ENCODE results near the gene SYNDIG1. TPM values are rescaled to one million over a fixed set of nuclear protein-coding genes. Genes with fewer than 3 reads are reported as not detected.

The SYNDIG1 gene
- total RNA-seq, 2 experiments from 2014 or later: not detected

DNA sequence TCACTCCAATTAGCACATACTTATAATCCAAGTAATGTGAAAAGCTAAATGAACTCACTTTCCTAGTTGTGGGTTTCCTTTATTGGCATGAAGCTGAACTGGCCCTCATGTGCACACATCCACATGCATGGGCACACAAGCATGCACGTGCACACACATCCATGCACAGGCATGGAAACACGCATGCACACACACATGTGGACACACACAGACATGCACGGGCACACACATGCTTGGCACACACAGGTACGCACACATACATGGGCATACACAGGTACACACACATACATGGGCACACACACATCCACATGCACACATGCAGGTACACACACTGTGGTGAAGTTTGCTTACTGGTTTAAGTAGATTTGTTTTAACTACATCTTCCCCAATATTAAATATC lies 23.8 kb downstream of the SYNDIG1 start:
- Mint-ChIP-seq H3K9me3 (no peaks in the 10 kb centered on the region), H3K4me3 (no peak overlapping the region), H3K27ac (no peak overlapping the region), H3K4me1 (ENCODE audit: low read depth) (no peaks in the 10 kb centered on the region), H3K36me3 (ENCODE audit: low read depth) (no peaks in the 10 kb centered on the region), H3K27me3 (no peaks in the 10 kb centered on the region)
- POLR2A ChIA-PET: no interaction called here
- ATAC-seq (ENCODE audit: poor library complexity) (no peak), DNase-seq (no peak)
- no peaks in the 10 kb centered on the region for H3K36me3 ChIP-seq (ENCODE audit: insufficient read depth, low read length)
- H3K9me3 ChIP-seq (ENCODE audit: control insufficient read depth in 1 of 2, insufficient read depth in 1 of 2, low read length in 2 of 2): peaks cover 0 to 12% of the 10 kb centered on the region in 2 experiments
- no peaks in the 10 kb centered on the region for H3K27me3 ChIP-seq (ENCODE audit: control insufficient read depth in 1 of 2, insufficient read depth in 2 of 2, low read length in 2 of 2)
- TF ChIP-seq CTCF (IDR thresholded peaks at IDR 0.05): no peak
- CTCF ChIA-PET: no interaction called here
- H3K27ac ChIP-seq (ENCODE audit: low read depth in 1 of 2, low read length in 2 of 2): no peak overlapping the region
- intact Hi-C loops (cut with DNase I, micrococcal nuclease): no loop called here
- H3K4me3 ChIP-seq (ENCODE audit: low read length): no peak overlapping the region
- no peaks in the 10 kb centered on the region for H3K4me1 ChIP-seq (ENCODE audit: insufficient read depth, low read length)

GRCh38 chr20:24493661-24494459 lies 24.4 kb downstream of the SYNDIG1 start:
- H3K27me3 Mint-ChIP-seq: no peaks in the 10 kb centered on the region
- H3K36me3 ChIP-seq (ENCODE audit: insufficient read depth, low read length): no peaks in the 10 kb centered on the region
- H3K4me3 ChIP-seq (ENCODE audit: low read length): no peak overlapping the region
- peaks cover 0 to 12% of the 10 kb centered on the region in 2 experiments for H3K9me3 ChIP-seq (ENCODE audit: control insufficient read depth in 1 of 2, insufficient read depth in 1 of 2, low read length in 2 of 2)
- intact Hi-C loops (cut with DNase I, micrococcal nuclease): no loop called here
- H3K4me3 Mint-ChIP-seq: no peak overlapping the region
- no peak overlapping the region for H3K27ac Mint-ChIP-seq
- no peak overlapping the region for H3K27ac ChIP-seq (ENCODE audit: low read depth in 1 of 2, low read length in 2 of 2)
- no peak for TF ChIP-seq CTCF (IDR thresholded peaks at IDR 0.05)
- no peaks in the 10 kb centered on the region for H3K27me3 ChIP-seq (ENCODE audit: control insufficient read depth in 1 of 2, insufficient read depth in 2 of 2, low read length in 2 of 2)
- POLR2A ChIA-PET: no interaction called here
- no peaks in the 10 kb centered on the region for H3K4me1 ChIP-seq (ENCODE audit: insufficient read depth, low read length)
- CTCF ChIA-PET: no interaction called here
- no peaks in the 10 kb centered on the region for H3K36me3 Mint-ChIP-seq (ENCODE audit: low read depth)
- H3K9me3 Mint-ChIP-seq: no peaks in the 10 kb centered on the region
- ATAC-seq (ENCODE audit: poor library complexity): no peak
- no peaks in the 10 kb centered on the region for H3K4me1 Mint-ChIP-seq (ENCODE audit: low read depth)
- DNase-seq: no peak

DNA sequence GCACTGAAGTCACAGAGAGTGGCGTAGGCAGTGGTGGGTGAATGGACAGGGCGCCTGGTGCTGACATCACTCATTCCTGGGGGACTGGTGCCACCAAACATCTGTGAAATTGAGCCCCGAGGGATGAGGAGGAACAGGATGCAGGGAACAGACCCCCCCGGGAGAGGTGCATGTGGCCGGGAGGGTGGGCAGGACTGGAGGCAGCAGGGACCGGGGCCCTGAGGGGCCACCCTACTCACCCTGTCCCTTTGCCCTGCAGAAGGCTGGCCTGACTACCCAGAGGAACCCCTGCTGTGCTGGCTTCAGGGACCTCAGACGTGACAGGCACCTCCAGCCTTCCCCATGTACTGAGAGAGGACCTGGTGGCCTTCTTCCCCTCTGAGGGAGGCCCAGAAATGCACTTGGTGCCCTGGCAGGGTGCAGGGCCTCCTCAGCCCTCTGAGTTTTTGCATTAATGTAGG lies 25.1 kb downstream of the SYNDIG1 start:
- H3K27me3 ChIP-seq (ENCODE audit: control insufficient read depth in 1 of 2, insufficient read depth in 2 of 2, low read length in 2 of 2): no peaks in the 10 kb centered on the region
- ATAC-seq (ENCODE audit: poor library complexity) (no peak), DNase-seq (no peak)
- Mint-ChIP-seq H3K27ac (no peak overlapping the region), H3K36me3 (ENCODE audit: low read depth) (no peaks in the 10 kb centered on the region), H3K27me3 (no peaks in the 10 kb centered on the region), H3K4me1 (ENCODE audit: low read depth) (no peaks in the 10 kb centered on the region), H3K4me3 (no peak overlapping the region), H3K9me3 (no peaks in the 10 kb centered on the region)
- intact Hi-C loops (cut with DNase I, micrococcal nuclease): no loop called here
- no peaks in the 10 kb centered on the region for H3K4me1 ChIP-seq (ENCODE audit: insufficient read depth, low read length)
- no peaks in the 10 kb centered on the region for H3K36me3 ChIP-seq (ENCODE audit: insufficient read depth, low read length)
- ChIA-PET CTCF (no interaction called here), POLR2A (no interaction called here)
- H3K27ac ChIP-seq (ENCODE audit: low read depth in 1 of 2, low read length in 2 of 2): no peak overlapping the region
- no peak for TF ChIP-seq CTCF (IDR thresholded peaks at IDR 0.05)
- peaks cover 0 to 12% of the 10 kb centered on the region in 2 experiments for H3K9me3 ChIP-seq (ENCODE audit: control insufficient read depth in 1 of 2, insufficient read depth in 1 of 2, low read length in 2 of 2)
- H3K4me3 ChIP-seq (ENCODE audit: low read length): no peak overlapping the region
